Activated CD8-positive, alpha-beta memory T cell treated with anti-CD3 and anti-CD28 coated beads, Interleukin-2, amount 10 ng/mL, durations not matched to agents 7 days and 5 days (primary cell): ENCODE data around the gene PHKB. TPM values are rescaled to one million over a fixed set of nuclear protein-coding genes. Genes with fewer than 3 reads are reported as not detected.
"Not testable (repeated sequence)": the region's sequence is repeated elsewhere in the genome, so short reads cannot be mapped to it uniquely, and the experiment has no call there.

Experiments used
- ATAC-seq: fragments of 150-1000 bp; cut with Tn5 transposase; one replicate; pipeline ENCODE4 v1.10.0; 2021; ENCODE audit warnings: moderate library complexity
- CTCF ChIA-PET: fragments of 350-600 bp; sonication (Branson Sonifier 250); formaldehyde crosslinking; loops from one replicate; lab custom pipeline; 2021; ENCODE audit warnings: antibody characterized with exemption; lab: Charles Lee
- DNase-seq: peaks from one replicate; pipeline ENCODE4 v3.0.0-alpha.2; 2020
- H3K27ac Mint-ChIP-seq: one replicate; pipeline ENCODE4 v1.8.0; 2021; ENCODE audit warnings: mild to moderate bottlenecking, mixed read lengths
- H3K27me3 Mint-ChIP-seq: one replicate; pipeline ENCODE4 v1.8.0; 2021; ENCODE audit warnings: mixed read lengths
- H3K36me3 Mint-ChIP-seq: one replicate; pipeline ENCODE4 v1.8.0; 2021; ENCODE audit warnings: mild to moderate bottlenecking, mixed read lengths
- H3K4me1 Mint-ChIP-seq: one replicate; pipeline ENCODE4 v1.8.0; 2021; ENCODE audit warnings: mixed read lengths
- H3K4me3 Mint-ChIP-seq: one replicate; pipeline ENCODE4 v1.8.0; 2021; ENCODE audit warnings: mild to moderate bottlenecking, moderate library complexity, mixed read lengths
- H3K9me3 Mint-ChIP-seq: one replicate; pipeline ENCODE4 v1.8.0; 2022; ENCODE audit warnings: low read depth, mixed read lengths
- total RNA-seq, 2 experiments: library from RNA; stranded (reverse); gene quantifications; one replicate each; pipeline ENCODE4 v1.2.3, GENCODE V29; 2021

The PHKB gene
- total RNA-seq: 10 to 100 TPM; 33.7 to 35.7 TPM

DNA sequence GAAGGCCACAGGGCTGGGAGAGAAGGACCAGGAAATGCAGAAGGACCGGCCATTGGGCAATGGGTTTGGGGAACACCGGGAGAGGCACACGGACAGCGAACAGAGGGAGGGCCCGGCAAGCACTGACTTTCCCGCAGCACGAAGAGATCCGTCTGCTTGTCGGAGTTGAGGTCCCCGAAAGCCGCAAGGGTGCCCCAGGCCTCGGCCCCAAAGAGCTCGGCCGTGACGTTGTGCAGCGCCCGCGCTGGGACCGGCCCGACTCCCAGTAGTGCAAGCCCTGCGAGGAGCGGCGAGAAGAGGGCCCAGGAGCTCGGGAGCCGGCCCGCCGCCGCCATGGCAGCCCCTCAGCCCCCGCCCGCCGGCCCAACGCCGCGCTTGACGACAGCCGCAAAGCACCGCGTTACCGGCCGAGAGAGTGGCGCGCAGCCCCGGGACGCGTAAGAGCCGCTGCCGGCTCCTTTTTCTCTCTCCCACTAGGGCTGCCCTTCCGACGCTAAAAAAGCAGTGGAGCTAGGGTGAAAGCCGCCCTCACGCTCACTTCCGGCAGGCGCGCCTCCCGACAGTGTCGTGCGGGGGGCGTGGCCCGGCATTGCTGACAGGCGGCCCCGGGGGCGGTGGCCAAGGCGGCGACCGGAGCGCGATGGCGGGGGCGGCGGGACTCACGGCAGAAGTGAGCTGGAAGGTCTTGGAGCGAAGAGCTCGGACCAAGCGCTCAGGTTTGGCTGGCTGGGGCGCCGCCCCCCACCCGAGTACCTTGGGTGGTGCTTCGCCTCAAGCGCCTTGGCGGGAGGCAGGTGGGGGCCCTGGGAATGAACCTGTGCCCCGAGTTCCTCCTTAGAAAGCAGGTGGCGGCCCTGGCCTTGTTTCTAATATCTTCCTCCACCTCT is at the start of gene PHKB, which contains the start of gene ITFG1:
Gene PHKB (plus strand): TSS at position 621 of the 887 bp plus-strand sequence. CDS start 20 bp downstream, at position 641.
Gene ITFG1 (minus strand): TSS at position 353 of the 887 bp plus-strand sequence. CDS start 18 bp downstream, at position 335.
- no peaks in the 10 kb centered on the region for H3K9me3 Mint-ChIP-seq
- no peaks in the 10 kb centered on the region for H3K27me3 Mint-ChIP-seq
- H3K4me3 Mint-ChIP-seq: peak within 1 kb of the TSS; percentile 99

GRCh38 chr16:47413041-47413440 is 48.1 kb upstream of the PHKB start:
- Mint-ChIP-seq H3K36me3 (peaks cover 17% of the 10 kb centered on the region), H3K27ac (no peak overlapping the region), H3K27me3 (no peaks in the 10 kb centered on the region), H3K9me3 (no peaks in the 10 kb centered on the region), H3K4me1 (peaks cover 10% of the 10 kb centered on the region), H3K4me3 (no peak overlapping the region)
- ATAC-seq (no peak), DNase-seq (no peak)
- CTCF ChIA-PET: no interaction called here

More for the DNA sequence above, at the start of gene PHKB, which contains the start of gene ITFG1:
- CTCF ChIA-PET: interaction anchor here (0.6 to 2.5 kb wide), 8 partner anchors 10 to 488 kb away, joined by 3 to 9 read pairs (median 4); partner anchors contain the start of gene NETO2
- H3K4me1 Mint-ChIP-seq: peaks cover 50% of the 10 kb centered on the region
- H3K36me3 Mint-ChIP-seq: peaks cover 16% of the 10 kb centered on the region
- DNase-seq (peak; percentile 96), ATAC-seq (peak; percentile 88)
- H3K27ac Mint-ChIP-seq: peak within 1 kb of the TSS; percentile 94

DNA sequence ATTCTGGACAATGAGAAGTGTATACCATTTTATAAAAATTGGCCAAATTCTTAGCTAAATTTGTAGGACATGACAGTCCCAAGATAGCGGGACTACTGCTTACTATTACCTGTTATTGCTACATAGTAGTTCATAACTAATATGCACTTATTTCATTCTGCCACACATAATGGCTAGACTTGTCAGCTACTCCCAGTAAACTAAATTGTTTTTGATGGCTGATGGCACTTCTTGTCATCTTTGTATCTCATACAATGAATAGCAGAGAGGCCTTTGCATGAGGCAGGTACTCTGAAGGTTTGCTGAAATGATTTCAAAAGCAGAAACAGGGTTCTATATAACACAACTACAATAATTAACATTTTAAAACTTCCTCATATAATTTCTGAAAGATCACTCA is 44.3 kb upstream of the PHKB start:
- CTCF ChIA-PET: no interaction called here

GRCh38 chr16:47424846-47425245 is 36.3 kb upstream of the PHKB start:
- H3K27ac Mint-ChIP-seq: no peak overlapping the region
- peaks cover 46% of the 10 kb centered on the region for H3K36me3 Mint-ChIP-seq
- DNase-seq: no peak
- no peaks in the 10 kb centered on the region for H3K4me1 Mint-ChIP-seq
- no peak overlapping the region for H3K4me3 Mint-ChIP-seq
- CTCF ChIA-PET: no interaction called here
- no peaks in the 10 kb centered on the region for H3K9me3 Mint-ChIP-seq
- no peak for ATAC-seq
- H3K27me3 Mint-ChIP-seq: no peaks in the 10 kb centered on the region

More for the DNA sequence above, 44.3 kb upstream of the PHKB start:
- ATAC-seq (no peak), DNase-seq (no peak)
- Mint-ChIP-seq H3K36me3 (peaks cover 26% of the 10 kb centered on the region), H3K4me1 (peaks cover 3% of the 10 kb centered on the region), H3K27me3 (no peaks in the 10 kb centered on the region), H3K9me3 (no peaks in the 10 kb centered on the region), H3K27ac (no peak overlapping the region), H3K4me3 (no peak overlapping the region)

GRCh38 chr16:47426806-47427205 is 34.3 kb upstream of the PHKB start:
- CTCF ChIA-PET: no interaction called here
- H3K4me3 Mint-ChIP-seq: no peak overlapping the region
- H3K4me1 Mint-ChIP-seq: peaks cover under 1% of the 10 kb centered on the region
- H3K27me3 Mint-ChIP-seq: no peaks in the 10 kb centered on the region
- no peak for ATAC-seq
- DNase-seq: no peak
- no peaks in the 10 kb centered on the region for H3K9me3 Mint-ChIP-seq
- H3K27ac Mint-ChIP-seq: no peak overlapping the region
- H3K36me3 Mint-ChIP-seq: peaks cover 42% of the 10 kb centered on the region

GRCh38 chr16:47431960-47432359 is 29.2 kb upstream of the PHKB start:
- no peak for DNase-seq
- CTCF ChIA-PET: no interaction called here
- Mint-ChIP-seq H3K36me3 (peaks cover 20% of the 10 kb centered on the region), H3K9me3 (no peaks in the 10 kb centered on the region), H3K4me3 (no peak overlapping the region), H3K27ac (no peak overlapping the region), H3K27me3 (no peaks in the 10 kb centered on the region), H3K4me1 (peaks cover 5% of the 10 kb centered on the region)
- no peak for ATAC-seq

GRCh38 chr16:47434274-47434673 is 26.9 kb upstream of the PHKB start:
- H3K27me3 Mint-ChIP-seq, CTCF ChIA-PET, H3K4me3 Mint-ChIP-seq, ATAC-seq, H3K9me3 Mint-ChIP-seq, H3K27ac Mint-ChIP-seq, DNase-seq, H3K4me1 Mint-ChIP-seq: not testable (repeated sequence)
- H3K36me3 Mint-ChIP-seq: peaks cover 17% of the 10 kb centered on the region

GRCh38 chr16:47440066-47440465 is 21.1 kb upstream of the PHKB start:
- CTCF ChIA-PET, H3K27me3 Mint-ChIP-seq, DNase-seq, H3K4me3 Mint-ChIP-seq, H3K4me1 Mint-ChIP-seq, ATAC-seq, H3K27ac Mint-ChIP-seq, H3K9me3 Mint-ChIP-seq: not testable (repeated sequence)
- H3K36me3 Mint-ChIP-seq: peaks cover 43% of the 10 kb centered on the region

DNA sequence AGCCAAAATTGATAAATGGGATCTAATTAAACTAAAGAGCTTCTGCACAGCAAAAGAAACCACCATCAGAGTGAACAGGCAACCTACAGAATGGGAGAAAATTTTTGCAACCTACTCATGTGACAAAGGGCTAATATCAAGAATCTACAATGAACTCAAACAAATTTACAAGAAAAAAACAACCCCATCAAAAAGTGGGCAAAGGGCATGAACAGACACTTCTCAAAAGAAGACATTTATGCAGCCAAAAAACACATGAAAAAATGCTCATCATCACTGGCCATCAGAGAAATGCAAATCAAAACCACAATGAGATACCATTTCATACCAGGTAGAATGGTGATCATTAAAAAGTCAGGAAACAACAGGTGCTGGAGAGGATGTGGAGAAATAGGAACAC is 18.2 kb upstream of the PHKB start:
- H3K27me3 Mint-ChIP-seq, CTCF ChIA-PET, H3K4me3 Mint-ChIP-seq, H3K9me3 Mint-ChIP-seq, DNase-seq, H3K27ac Mint-ChIP-seq, ATAC-seq, H3K4me1 Mint-ChIP-seq: not testable (repeated sequence)
- peaks cover 48% of the 10 kb centered on the region for H3K36me3 Mint-ChIP-seq

DNA sequence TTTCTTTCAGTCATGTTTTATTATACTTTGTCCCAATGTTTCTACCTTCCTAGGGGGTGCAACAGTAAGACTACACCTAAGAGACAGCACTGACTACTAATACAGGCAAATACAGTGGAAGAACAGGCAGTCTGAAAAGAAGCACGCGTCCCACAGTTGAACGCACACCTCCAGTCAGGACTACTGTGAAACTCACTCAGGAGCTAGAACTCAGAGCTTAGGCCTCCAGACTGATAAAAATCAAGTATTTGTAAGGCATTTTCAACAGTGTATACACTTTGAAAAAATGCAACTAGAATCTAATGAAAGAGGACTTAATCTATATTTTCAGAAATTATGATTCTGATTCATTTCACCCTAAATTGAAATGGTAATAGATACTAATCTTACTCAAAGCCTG is 14.7 kb upstream of the PHKB start:
- Mint-ChIP-seq H3K9me3 (peaks cover 4% of the 10 kb centered on the region), H3K27ac (no peak overlapping the region), H3K36me3 (peaks cover 39% of the 10 kb centered on the region), H3K4me1 (no peaks in the 10 kb centered on the region), H3K4me3 (no peak overlapping the region), H3K27me3 (no peaks in the 10 kb centered on the region)
- DNase-seq (no peak), ATAC-seq (no peak)
- CTCF ChIA-PET: interaction anchor here (1.0 to 1.8 kb wide), 3 partner anchors 13 to 303 kb away, joined by 3 to 5 read pairs (median 4); partner anchors contain the start of genes ITFG1, NETO2 and PHKB

GRCh38 chr16:47448830-47449575 is 12.1 kb upstream of the PHKB start:
- CTCF ChIA-PET: interaction anchor here (0.7 kb wide), 1 partner anchor 186 kb away, joined by 3 read pairs; no protein-coding TSS in a partner anchor
- H3K4me1 Mint-ChIP-seq: no peaks in the 10 kb centered on the region
- ATAC-seq: no peak
- DNase-seq: no peak
- H3K9me3 Mint-ChIP-seq: no peaks in the 10 kb centered on the region
- peaks cover 36% of the 10 kb centered on the region for H3K36me3 Mint-ChIP-seq
- no peaks in the 10 kb centered on the region for H3K27me3 Mint-ChIP-seq
- no peak overlapping the region for H3K4me3 Mint-ChIP-seq
- no peak overlapping the region for H3K27ac Mint-ChIP-seq

- H3K4me1 Mint-ChIP-seq: no peaks in the 10 kb centered on the region
- CTCF ChIA-PET: no interaction called here
- no peak for ATAC-seq
- no peak overlapping the region for H3K27ac Mint-ChIP-seq
- H3K27me3 Mint-ChIP-seq: no peaks in the 10 kb centered on the region
- no peak for DNase-seq
- H3K36me3 Mint-ChIP-seq: peaks cover 38% of the 10 kb centered on the region
- H3K9me3 Mint-ChIP-seq: no peaks in the 10 kb centered on the region
- no peak overlapping the region for H3K4me3 Mint-ChIP-seq
These were observed 11.3 kb upstream of the PHKB start for GRCh38 chr16:47449788-47450187.

DNA sequence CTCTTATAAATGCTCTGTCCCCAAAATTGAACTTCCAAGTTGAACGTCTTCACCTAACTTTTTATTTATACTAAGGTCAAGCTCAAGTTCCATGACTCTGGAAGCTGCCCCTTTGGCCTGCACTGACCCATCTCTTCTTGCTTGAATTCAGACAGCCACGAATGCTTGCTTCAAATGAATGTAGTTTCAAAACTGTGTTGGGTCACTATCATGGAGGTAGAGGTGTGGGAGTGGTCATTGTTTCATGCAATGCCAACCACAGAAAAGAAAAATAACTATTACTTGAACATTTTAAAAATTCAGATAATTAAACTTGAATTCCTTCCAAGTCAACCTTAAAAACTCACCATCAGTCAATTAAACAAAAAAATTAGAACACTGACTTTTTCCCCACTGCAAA is 2.8 kb upstream of the PHKB start:
- no peak overlapping the region for H3K4me3 Mint-ChIP-seq
- H3K27ac Mint-ChIP-seq: peak overlapping the region; percentile 7
- H3K9me3 Mint-ChIP-seq: no peaks in the 10 kb centered on the region
- peaks cover 25% of the 10 kb centered on the region for H3K36me3 Mint-ChIP-seq
- no peak for ATAC-seq
- DNase-seq: no peak
- no peaks in the 10 kb centered on the region for H3K27me3 Mint-ChIP-seq
- peaks cover 36% of the 10 kb centered on the region for H3K4me1 Mint-ChIP-seq
- CTCF ChIA-PET: no interaction called here
